Gastrocnemius medialis (tissue), 4 donors: ENCODE data around the gene ZMYND11.

Source experiments
- POLR2A ChIP-seq, 2 donors: fragments of 450-650 bp; IDR thresholded peaks; one replicate each; pipeline ENCODE4 v1.6.1; 2017; ENCODE audit warnings: antibody characterized with exemption in 2 of 2, mild to moderate bottlenecking in 2 of 2, moderate library complexity in 2 of 2
- TF ChIP-seq, protein P1 (sequence below), 5 experiments: fragments of 450-650 bp in 3 of 5; fragments of 200-600 bp in 2 of 5; sonication (generic) in 2 of 5; IDR thresholded peaks in 4 of 5; conservative IDR thresholded peaks in 1 of 5; 1 replicate in 4 of 5; 2 replicates in 1 of 5; pipeline ENCODE4 v1.5.1; 2016 to 2019; ENCODE audit warnings: antibody characterized with exemption in 5 of 5, mild to moderate bottlenecking in 3 of 5, moderate library complexity in 3 of 5

DNA sequence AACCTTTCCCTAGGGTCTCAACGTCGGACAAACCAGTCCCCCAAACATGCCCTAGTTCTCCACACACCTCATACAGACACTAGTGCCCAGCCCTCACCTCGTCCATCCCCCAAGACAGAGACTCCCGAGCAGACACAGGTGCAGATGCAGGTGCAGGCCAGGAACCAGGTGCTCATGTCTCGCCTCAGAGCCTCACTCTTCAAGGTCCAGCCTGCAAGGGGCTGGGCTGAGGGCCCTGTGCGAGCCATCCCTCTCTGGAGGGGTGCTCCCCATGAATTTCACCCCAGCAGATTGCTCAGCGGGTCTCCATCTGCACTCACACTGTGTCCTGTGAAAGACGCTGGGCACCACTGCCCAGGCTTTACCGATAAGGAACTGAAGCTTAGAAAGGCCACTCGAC, 49.2 kb upstream of the ZMYND11 start:
- TF ChIP-seq, protein P1, sequence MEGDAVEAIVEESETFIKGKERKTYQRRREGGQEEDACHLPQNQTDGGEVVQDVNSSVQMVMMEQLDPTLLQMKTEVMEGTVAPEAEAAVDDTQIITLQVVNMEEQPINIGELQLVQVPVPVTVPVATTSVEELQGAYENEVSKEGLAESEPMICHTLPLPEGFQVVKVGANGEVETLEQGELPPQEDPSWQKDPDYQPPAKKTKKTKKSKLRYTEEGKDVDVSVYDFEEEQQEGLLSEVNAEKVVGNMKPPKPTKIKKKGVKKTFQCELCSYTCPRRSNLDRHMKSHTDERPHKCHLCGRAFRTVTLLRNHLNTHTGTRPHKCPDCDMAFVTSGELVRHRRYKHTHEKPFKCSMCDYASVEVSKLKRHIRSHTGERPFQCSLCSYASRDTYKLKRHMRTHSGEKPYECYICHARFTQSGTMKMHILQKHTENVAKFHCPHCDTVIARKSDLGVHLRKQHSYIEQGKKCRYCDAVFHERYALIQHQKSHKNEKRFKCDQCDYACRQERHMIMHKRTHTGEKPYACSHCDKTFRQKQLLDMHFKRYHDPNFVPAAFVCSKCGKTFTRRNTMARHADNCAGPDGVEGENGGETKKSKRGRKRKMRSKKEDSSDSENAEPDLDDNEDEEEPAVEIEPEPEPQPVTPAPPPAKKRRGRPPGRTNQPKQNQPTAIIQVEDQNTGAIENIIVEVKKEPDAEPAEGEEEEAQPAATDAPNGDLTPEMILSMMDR (IDR thresholded peaks at IDR 0.05 in 4 of 5, conservative IDR thresholded peaks at IDR 0.05 in 1 of 5): no peak
- no peak for TF ChIP-seq POLR2A (IDR thresholded peaks at IDR 0.05)
